OCI-LY3 (cell line): Measurements from ENCODE around the gene NGRN.

Source experiments
- EZH2phosphoT487 ChIP-seq: fragments of 200-600 bp; shearing (Covaris generic); IDR thresholded peaks from 2 replicates; pipeline ENCODE4 v1.6.1; 2018; ENCODE audit warnings: antibody characterized with exemption, mixed run types, low read depth
- TF ChIP-seq, protein P1 (sequence below): fragments of 200-600, 300-600 bp; sonication (generic); IDR thresholded peaks from 2 replicates; pipeline ENCODE4 v1.5.1; 2014; ENCODE audit warnings: antibody characterized with exemption, low read length, low read depth

DNA sequence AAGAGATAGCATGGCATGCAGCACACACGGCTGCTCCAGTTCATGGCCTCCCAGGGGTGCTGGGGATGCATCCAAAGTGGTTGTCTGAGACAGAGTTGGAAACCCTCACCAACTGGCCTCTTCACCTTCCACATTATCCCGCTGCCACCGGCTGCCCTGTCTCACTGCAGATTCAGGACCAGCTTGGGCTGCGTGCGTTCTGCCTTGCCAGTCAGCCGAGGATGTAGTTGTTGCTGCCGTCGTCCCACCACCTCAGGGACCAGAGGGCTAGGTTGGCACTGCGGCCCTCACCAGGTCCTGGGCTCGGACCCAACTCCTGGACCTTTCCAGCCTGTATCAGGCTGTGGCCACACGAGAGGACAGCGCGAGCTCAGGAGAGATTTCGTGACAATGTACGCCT, 36.5 kb upstream of the NGRN start:
- TF ChIP-seq, protein P1, sequence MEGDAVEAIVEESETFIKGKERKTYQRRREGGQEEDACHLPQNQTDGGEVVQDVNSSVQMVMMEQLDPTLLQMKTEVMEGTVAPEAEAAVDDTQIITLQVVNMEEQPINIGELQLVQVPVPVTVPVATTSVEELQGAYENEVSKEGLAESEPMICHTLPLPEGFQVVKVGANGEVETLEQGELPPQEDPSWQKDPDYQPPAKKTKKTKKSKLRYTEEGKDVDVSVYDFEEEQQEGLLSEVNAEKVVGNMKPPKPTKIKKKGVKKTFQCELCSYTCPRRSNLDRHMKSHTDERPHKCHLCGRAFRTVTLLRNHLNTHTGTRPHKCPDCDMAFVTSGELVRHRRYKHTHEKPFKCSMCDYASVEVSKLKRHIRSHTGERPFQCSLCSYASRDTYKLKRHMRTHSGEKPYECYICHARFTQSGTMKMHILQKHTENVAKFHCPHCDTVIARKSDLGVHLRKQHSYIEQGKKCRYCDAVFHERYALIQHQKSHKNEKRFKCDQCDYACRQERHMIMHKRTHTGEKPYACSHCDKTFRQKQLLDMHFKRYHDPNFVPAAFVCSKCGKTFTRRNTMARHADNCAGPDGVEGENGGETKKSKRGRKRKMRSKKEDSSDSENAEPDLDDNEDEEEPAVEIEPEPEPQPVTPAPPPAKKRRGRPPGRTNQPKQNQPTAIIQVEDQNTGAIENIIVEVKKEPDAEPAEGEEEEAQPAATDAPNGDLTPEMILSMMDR = no peak
- TF ChIP-seq EZH2phosphoT487 = no peak
